ENCODE measurements around the gene RFPL1. TPM values are rescaled to one million over a fixed set of nuclear protein-coding genes. Genes with fewer than 3 reads are reported as not detected.

RFPL1 gene
- total RNA-seq, 4 donors from 2014 or later: not detected

GRCh38 chr22:29427176-29427760 is 11.1 kb upstream of the RFPL1 start:
- no peaks in the 10 kb centered on the region for H3K4me1 ChIP-seq
- 82 to 89% methylated on average over 2 of the region's 2 CpGs for WGBS, 2 donors
- H3K27ac ChIP-seq: no peak overlapping the region
- intact Hi-C loops (cut with DNase I): no loop called here
- no peaks in the 10 kb centered on the region for H3K36me3 ChIP-seq
- no peaks in the 10 kb centered on the region for H3K9me3 ChIP-seq
- no peak overlapping the region for H3K4me3 ChIP-seq (replicated peaks in 1 of 3)
- no peak for DNase-seq
- no peaks in the 10 kb centered on the region for H3K27me3 ChIP-seq
- TF ChIP-seq POLR2A (IDR thresholded peaks at IDR 0.05) (no peak), CTCF (IDR thresholded peaks at IDR 0.05) (no peak)

GRCh38 chr22:29431986-29432385 is 6.4 kb upstream of the RFPL1 start:
- no peaks in the 10 kb centered on the region for H3K27me3 ChIP-seq
- no peaks in the 10 kb centered on the region for H3K4me1 ChIP-seq
- no peak overlapping the region for H3K4me3 ChIP-seq (replicated peaks in 1 of 3)
- TF ChIP-seq CTCF (IDR thresholded peaks at IDR 0.05): no peak
- TF ChIP-seq POLR2A (IDR thresholded peaks at IDR 0.05): no peak
- DNase-seq: no peak
- H3K9me3 ChIP-seq: no peaks in the 10 kb centered on the region
- 27 to 39% methylated on average over 5 of the region's 5 CpGs for WGBS, 2 donors
- H3K36me3 ChIP-seq: no peaks in the 10 kb centered on the region
- H3K27ac ChIP-seq: no peak overlapping the region
- intact Hi-C loops (cut with DNase I): no loop called here

- intact Hi-C loops (cut with DNase I): no loop called here
- H3K27me3 ChIP-seq: no peaks in the 10 kb centered on the region
- H3K27ac ChIP-seq: no peak overlapping the region
- H3K36me3 ChIP-seq: no peaks in the 10 kb centered on the region
- no peaks in the 10 kb centered on the region for H3K9me3 ChIP-seq
- no peaks in the 10 kb centered on the region for H3K4me1 ChIP-seq
- WGBS, 2 donors: 94 to 95% methylated on average over 3 of the region's 3 CpGs
- no peak for DNase-seq
- TF ChIP-seq CTCF (IDR thresholded peaks at IDR 0.05): no peak
- TF ChIP-seq POLR2A (IDR thresholded peaks at IDR 0.05): no peak
- no peak overlapping the region for H3K4me3 ChIP-seq (replicated peaks in 1 of 3)
Observed at GRCh38 chr22:29433856-29434255, 4.5 kb upstream of the RFPL1 start.

GRCh38 chr22:29434288-29434687 is 4.1 kb upstream of the RFPL1 start:
- no peaks in the 10 kb centered on the region for H3K9me3 ChIP-seq
- intact Hi-C loops (cut with DNase I): no loop called here
- H3K4me3 ChIP-seq (replicated peaks in 1 of 3): no peak overlapping the region
- H3K27ac ChIP-seq: no peak overlapping the region
- no peaks in the 10 kb centered on the region for H3K36me3 ChIP-seq
- WGBS, 2 donors: 80 to 90% methylated on average over 7 of the region's 7 CpGs
- no peaks in the 10 kb centered on the region for H3K27me3 ChIP-seq
- H3K4me1 ChIP-seq: no peaks in the 10 kb centered on the region
- no peak for DNase-seq
- TF ChIP-seq CTCF (IDR thresholded peaks at IDR 0.05) (no peak), POLR2A (IDR thresholded peaks at IDR 0.05) (no peak)

- Histone ChIP-seq H3K27ac (no peak overlapping the region), H3K36me3 (no peaks in the 10 kb centered on the region), H3K27me3 (no peaks in the 10 kb centered on the region), H3K9me3 (no peaks in the 10 kb centered on the region), H3K4me1 (no peaks in the 10 kb centered on the region), H3K4me3 (replicated peaks in 1 of 3) (no peak overlapping the region)
- TF ChIP-seq CTCF (IDR thresholded peaks at IDR 0.05) (no peak), POLR2A (IDR thresholded peaks at IDR 0.05) (no peak)
- intact Hi-C loops (cut with DNase I): no loop called here
- WGBS, 2 donors: 68 to 77% methylated on average over 5 of the region's 5 CpGs
- DNase-seq: no peak
Observed at GRCh38 chr22:29435236-29436136, 2.9 kb upstream of the RFPL1 start.

All from thyroid gland (tissue), 4 donors.